HG03066 (cell line): ENCODE results near the gene IRF7.

Experiments used
- ATAC-seq: cut with Tn5 transposase; IDR thresholded peaks from one replicate; pipeline ENCODE4 v1.9.1; 2021; ENCODE audit warnings: low read depth; ENCODE audit not compliant: unreplicated experiment

The IRF7 gene

DNA sequence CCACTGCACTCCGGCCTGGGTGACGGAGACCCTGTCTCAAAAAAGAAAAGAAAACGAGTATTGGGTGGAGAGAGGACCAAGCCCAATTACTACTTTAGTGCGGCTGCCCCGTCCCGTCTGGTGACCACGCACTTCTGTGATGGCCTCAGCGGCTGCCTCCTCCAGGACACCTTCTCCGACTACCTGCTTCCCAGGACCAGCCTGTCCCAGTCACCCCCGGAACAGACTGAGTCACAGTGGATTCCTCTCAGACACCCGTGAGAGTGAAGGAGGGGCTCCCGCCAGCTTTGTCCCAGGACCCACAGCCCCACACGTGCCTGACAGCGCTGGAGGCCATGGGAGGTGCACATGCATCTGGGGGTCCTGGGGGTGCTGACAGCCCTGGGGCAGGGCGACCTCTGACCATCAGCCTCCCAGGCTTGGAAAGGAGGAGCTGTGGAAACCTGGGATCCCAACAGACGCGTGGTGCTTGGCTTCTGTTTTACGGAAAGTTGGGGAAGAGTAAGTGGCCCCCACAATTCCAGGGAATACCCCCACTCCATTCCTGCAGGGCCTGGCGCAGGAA lies 26.1 kb upstream of the IRF7 start:
- ATAC-seq: no peak

DNA sequence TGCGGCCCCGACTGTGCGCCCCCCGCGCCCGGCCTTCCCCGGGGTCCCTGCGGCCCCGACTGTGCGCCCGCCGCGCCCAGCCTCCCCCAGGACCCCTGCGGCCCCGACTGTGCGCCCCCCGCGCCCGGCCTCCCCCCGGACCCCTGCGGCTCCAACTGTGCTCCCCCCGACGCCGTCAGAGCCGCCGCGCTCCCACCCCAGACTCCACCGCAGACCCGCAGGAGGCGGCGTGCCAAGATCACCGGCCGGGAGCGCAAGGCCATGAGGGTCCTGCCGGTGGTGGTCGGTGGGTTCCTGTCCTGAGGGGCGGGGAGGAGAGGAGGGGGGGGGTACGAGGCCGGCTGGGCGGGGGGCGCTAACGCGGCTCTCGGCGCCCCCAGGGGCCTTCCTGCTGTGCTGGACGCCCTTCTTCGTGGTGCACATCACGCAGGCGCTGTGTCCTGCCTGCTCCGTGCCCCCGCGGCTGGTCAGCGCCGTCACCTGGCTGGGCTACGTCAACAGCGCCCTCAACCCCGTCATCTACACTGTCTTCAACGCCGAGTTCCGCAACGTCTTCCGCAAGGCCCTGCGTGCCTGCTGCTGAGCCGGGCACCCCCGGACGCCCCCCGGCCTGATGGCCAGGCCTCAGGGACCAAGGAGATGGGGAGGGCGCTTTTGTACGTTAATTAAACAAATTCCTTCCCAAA lies 24.4 kb upstream of the IRF7 start:
- no peak for ATAC-seq

- no peak for ATAC-seq
Observed at GRCh38 chr11:639332-639955, 23.7 kb upstream of the IRF7 start.

DNA sequence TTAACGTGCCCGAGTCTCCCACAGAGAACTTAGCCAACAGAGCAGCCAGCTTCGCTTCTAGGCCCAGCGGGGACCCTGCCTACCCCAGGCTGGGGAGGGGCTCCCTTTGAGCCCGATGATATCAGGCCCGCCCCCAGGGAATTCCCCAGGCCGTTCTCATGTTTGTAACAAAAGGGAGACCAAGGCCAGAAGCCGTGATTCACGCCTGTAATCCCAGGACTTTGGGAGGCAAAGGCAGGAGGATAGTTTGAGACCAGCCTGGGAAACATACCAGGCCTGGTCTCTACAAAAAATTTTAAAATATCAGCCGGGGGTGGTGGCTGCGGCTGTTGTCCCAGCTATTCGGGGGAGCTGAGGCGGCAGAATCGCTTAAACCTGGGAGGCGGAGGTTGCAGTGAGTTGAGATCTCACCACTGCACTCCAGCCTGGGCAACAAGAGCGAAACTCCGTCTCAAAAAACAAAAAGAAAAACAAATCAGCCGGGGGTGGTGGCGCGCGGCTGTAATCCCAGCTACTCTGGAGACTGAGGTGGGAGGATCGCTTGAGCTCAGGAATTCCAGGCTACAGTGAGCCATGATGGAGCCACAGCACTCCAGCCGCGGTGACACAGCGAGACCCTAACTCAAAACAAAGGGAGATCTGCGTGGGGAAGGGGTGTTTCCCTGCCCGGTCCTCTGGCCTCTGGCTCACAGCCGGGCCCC lies 23.0 kb upstream of the IRF7 start:
- no peak for ATAC-seq

DNA sequence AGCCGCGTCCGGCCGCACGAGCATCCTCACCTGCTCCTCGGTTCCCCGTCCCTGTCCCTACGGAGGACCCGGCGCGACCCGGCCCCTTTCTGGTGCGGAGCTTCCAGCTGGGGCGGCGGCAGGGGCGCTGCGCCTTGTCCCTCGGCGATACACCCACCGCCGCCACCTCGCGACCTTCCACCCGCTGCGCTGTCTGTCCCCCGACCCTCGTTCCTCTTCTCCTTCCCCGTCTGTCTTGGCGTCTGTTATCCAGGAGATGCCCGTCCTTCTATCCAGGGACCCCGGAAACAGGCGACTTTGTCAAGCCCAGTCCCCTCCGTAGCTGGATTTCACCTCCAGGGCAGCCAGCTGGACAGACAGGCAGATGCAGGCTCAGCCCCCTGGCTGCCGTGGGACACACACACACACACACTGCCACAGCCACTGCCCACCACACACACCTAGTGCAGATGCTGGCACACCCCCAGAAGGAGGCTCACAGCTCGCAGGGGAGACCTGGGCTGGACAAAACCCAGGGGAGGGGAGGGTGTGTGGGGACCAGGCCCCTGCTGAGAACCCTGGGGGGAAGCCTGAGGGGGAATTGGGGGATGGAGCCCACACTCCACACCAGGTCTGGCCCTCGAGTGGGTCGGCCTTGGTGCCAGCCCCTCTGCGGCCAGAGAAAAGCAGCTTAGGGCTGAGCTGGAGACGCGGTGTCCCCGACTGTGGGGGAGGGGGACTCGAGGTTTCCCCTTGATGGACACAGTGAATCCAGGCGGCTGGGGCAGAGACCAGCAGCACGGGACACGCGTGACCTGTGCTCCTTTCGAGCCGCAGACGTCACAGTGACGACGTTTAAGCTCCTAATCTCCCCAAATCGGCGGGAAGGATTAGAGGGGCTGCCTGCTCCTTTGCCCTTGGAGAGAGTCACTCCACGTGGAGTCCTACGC lies 22.1 kb upstream of the IRF7 start:
- ATAC-seq: no peak

DNA sequence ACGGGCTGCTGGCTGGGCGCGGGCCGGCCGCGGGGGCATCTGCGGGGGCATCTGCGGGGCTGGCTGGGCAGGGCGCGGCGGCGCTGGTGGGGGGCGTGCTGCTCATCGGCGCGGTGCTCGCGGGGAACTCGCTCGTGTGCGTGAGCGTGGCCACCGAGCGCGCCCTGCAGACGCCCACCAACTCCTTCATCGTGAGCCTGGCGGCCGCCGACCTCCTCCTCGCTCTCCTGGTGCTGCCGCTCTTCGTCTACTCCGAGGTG lies 21.5 kb upstream of the IRF7 start:
- no peak for ATAC-seq

GRCh38 chr11:636511-637332 lies 21.0 kb upstream of the IRF7 start, which contains the start of gene DRD4:
DRD4 (plus strand) TSS chr11:637269; CDS start chr11:637305, 36 bp downstream.
- ATAC-seq: no peak

- no peak for ATAC-seq
Observed at GRCh38 chr11:635945-636510, 20.3 kb upstream of the IRF7 start.

DNA sequence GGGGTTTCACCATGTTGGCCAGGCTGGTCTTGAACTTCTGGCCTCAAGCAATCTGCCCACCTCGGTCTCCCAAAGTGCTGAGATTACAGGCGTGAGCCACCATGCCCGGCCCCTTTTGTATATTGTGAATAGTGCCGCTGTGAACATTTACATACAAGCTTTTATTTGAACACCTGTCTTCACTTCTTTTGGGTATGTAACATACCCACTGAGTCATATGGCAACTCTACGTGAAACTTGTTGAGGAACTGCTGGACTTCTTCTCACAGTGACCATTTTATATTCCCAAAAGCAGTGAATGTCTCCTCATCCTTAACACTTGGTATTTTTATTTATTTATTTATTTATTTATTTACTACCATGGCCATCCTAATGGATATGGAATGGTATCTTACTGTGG lies 15.1 kb upstream of the IRF7 start:
- ATAC-seq: no peak

DNA sequence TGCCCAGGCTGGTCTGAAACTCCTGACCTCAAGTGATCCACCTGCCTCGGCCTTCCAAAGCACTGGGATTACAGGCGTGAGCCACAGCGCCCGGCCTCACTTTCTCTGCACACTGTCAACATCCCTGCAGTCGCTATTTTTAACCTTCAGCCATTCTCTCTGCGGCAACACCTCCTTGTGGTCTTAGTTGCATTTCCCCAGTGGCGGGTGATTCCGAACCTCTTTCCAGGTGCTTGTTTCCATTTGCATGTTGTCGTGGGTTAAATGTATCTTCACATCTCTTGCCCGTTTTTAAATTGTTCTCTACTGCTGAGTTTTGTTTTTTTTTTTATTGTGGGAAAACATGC lies 13.5 kb upstream of the IRF7 start:
- ATAC-seq: no peak

- no peak for ATAC-seq
Observed at GRCh38 chr11:628056-628455, 12.3 kb upstream of the IRF7 start.

DNA sequence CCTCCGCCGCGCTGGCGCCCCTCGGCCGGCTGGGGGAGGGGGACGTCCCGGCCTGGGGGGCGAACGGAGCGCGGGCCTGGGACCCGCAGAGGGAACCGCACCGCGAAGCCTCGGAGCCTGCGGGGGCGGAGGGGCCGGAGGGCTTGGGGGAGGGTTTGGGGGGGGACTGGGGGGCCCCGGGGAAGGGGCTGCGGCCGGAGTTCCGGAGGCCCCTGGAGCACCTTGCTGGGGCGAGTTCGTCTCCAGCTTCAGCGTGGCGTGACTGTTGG lies 11.5 kb upstream of the IRF7 start:
- no peak for ATAC-seq

DNA sequence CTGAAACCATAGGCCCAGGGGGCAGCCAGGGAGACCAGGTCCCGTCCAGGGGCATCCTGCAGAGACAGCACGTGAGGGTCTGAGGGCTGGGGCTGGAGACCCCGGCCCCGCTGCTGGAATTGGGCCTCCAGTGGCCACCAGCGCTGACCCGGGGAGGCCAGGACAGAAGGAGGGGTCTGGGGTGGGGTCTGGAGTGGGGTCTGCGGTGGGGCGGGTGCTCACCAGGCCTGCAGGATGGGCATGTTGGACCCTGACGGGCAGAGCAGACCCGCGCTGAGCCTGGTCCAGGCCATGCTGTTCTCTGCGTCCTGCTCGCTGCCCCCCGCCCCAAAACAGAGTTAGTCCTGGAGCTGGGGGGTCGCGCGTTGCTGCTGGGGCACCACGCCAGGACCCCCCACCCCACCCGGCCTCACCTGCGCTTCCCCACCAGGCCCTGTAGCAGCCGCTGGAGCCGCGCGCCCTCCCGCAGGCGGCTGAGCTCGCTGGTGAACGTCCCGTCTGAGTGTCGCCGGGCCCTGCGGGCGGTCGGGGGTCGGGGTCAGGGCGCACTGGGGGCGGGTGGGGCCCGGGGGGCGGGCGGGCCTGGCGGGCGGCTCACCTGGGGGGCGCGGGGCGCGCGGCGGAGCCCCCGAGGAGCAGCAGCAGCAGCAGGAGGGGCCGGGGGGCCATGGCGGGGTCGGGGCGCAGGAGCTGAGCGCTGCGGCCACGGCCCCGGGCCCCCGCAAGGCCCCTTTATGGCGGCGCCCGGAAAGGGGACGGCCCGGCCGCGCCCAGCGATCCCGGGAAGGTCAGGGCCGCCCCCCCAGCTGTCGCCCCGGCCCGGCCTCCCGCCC lies 10.9 kb upstream of the IRF7 start, which contains the start of gene SCT:
Gene SCT (minus strand): TSS at position 707 of the 833 bp plus-strand sequence. CDS start 38 bp downstream, at position 669.
- no peak for ATAC-seq

DNA sequence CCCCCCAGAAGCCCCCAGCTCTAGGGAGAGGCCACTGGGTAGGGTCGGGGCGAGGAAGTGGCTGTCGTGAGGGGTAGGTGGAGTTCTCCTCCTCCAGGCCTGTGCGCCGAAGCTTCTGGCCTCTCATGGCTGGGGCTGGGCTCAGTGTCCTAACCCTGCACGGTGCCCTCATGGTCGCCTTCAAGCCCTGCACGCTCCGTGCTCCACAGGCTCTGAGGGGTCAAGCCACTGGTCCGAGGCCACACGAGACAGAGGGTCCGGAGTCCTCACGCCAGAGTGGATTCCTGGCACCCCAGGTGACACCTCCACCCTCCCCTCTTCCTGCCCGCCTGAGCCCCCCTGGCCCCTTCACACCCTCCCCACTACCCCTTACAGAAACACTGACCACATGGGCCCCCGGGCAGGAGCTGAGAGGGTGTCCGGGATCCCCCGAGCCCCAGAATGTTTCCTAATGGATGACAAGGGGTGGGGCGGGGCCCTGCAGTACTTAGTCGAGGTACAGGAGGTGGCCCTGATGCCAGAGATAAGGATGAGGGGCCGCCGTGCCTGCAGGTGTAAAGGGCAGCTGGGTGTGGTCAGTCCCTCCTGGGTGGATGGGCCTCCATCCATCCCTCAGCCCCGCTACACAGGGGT lies 10.0 kb upstream of the IRF7 start:
- ATAC-seq: no peak

- no peak for ATAC-seq
Observed at GRCh38 chr11:624705-625635, 9.2 kb upstream of the IRF7 start, which contains the start of gene CDHR5. CDHR5 (minus strand) TSS chr11:624955; CDS start chr11:624902, 53 bp downstream.

DNA sequence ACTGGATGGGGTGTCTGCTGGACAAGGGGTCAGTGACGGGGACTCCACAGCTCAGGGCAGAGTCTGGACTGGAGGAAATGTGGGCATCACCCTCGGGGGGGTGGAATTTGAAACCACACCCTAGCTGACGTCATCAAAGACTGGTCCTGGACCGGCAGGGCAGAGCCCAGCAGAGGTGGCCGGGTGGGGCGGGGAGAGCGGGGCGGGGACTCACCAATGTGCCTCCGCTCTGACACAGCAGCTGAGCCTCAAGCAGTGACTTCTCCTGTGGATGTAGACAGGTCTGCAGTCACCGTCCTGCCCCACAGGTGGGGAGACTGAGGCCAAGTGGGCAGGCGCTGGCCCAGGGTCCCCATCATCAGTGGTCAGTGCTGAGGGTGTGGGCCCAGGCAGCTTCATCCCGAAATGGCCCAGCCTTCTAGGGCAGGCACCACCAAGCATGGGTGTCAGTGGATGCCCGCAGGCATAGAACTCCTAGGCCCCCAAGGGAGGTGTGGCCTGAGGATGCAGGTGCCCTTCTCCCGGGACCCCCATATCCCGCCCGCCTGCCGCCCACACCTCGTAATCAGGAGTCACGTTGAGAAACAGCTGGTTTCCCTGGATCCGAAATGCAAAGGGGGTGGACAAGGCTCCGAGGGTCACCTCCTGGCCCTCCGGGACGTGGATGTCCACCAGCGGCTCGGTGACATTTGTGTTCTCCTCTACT lies 8.4 kb upstream of the IRF7 start:
- no peak for ATAC-seq
